ENCODE results near the gene NEDD4.

DNA sequence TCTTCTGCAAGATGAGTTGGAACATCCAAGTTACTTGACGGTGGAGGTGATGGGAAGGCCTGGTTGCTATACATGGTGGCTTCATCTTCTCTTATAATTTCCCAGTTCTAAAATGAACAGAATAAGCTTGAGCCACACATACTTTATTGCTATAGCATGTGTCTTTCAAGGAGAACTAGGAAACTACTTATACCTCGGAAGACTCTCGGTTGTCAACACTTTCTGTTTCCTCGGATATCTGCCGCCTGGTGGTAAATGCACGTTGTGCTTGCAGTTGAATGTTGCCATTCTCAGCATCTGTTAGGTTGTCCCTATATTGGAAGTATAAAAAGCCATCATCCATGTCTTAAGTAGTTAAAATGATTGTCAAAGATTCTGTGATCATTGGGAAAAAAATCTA lies 132.9 kb downstream of the NEDD4 start:
- TF ChIP-seq, protein P1, sequence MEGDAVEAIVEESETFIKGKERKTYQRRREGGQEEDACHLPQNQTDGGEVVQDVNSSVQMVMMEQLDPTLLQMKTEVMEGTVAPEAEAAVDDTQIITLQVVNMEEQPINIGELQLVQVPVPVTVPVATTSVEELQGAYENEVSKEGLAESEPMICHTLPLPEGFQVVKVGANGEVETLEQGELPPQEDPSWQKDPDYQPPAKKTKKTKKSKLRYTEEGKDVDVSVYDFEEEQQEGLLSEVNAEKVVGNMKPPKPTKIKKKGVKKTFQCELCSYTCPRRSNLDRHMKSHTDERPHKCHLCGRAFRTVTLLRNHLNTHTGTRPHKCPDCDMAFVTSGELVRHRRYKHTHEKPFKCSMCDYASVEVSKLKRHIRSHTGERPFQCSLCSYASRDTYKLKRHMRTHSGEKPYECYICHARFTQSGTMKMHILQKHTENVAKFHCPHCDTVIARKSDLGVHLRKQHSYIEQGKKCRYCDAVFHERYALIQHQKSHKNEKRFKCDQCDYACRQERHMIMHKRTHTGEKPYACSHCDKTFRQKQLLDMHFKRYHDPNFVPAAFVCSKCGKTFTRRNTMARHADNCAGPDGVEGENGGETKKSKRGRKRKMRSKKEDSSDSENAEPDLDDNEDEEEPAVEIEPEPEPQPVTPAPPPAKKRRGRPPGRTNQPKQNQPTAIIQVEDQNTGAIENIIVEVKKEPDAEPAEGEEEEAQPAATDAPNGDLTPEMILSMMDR (conservative IDR thresholded peaks at IDR 0.05; ENCODE audit: low read depth, low read length), result no peak
- no peak for TF ChIP-seq SMC3 (IDR thresholded peaks at IDR 0.05; ENCODE audit: low read depth, low read length)
- no peak for TF ChIP-seq POLR2A (IDR thresholded peaks at IDR 0.05; ENCODE audit: low read depth, low read length)
- TF ChIP-seq, protein P2, sequence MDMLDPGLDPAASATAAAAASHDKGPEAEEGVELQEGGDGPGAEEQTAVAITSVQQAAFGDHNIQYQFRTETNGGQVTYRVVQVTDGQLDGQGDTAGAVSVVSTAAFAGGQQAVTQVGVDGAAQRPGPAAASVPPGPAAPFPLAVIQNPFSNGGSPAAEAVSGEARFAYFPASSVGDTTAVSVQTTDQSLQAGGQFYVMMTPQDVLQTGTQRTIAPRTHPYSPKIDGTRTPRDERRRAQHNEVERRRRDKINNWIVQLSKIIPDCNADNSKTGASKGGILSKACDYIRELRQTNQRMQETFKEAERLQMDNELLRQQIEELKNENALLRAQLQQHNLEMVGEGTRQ (IDR thresholded peaks at IDR 0.05; ENCODE audit: low read depth, low read length), result no peak
- no peak for TF ChIP-seq NFE2L2 (IDR thresholded peaks at IDR 0.05; ENCODE audit: low read depth, low read length)
- no peak for TF ChIP-seq CEBPB (IDR thresholded peaks at IDR 0.05; ENCODE audit: low read depth, low read length)
- TF ChIP-seq RFX5 (IDR thresholded peaks at IDR 0.05; ENCODE audit: low read depth, low read length), result no peak
- TF ChIP-seq MXI1 (IDR thresholded peaks at IDR 0.05; ENCODE audit: borderline replicate concordance, low read depth, low read length), result no peak
- no peak for TF ChIP-seq MAZ (IDR thresholded peaks at IDR 0.05; ENCODE audit: borderline replicate concordance, low read depth, low read length)
- no peak for TF ChIP-seq CHD1 (IDR thresholded peaks at IDR 0.05; ENCODE audit: low read depth, low read length)
- TF ChIP-seq RAD21 (IDR thresholded peaks at IDR 0.05; ENCODE audit: low read length), result no peak
- TF ChIP-seq MAFK (IDR thresholded peaks at IDR 0.05; ENCODE audit: low read depth, low read length), result no peak
- TF ChIP-seq BHLHE40 (IDR thresholded peaks at IDR 0.05; ENCODE audit: low read depth, low read length), result no peak
- TF ChIP-seq FOS (IDR thresholded peaks at IDR 0.05; ENCODE audit: low read depth, low read length), result no peak

All from IMR-90 (cell line).